Measurements from ENCODE around the gene CTBP2.
"Not testable (repeated sequence)": the region's sequence is repeated elsewhere in the genome, so short reads cannot be mapped to it uniquely, and the experiment has no call there.

CTBP2 gene

GRCh38 chr10:125060026-125060425 lies 100.3 kb downstream of the CTBP2 start:
- no peak overlapping the region for H3K27ac ChIP-seq (ENCODE audit: low read length)
- TF ChIP-seq EZH2 (optimal IDR thresholded peaks at IDR 0.05; ENCODE audit: low read depth, low read length) (no peak), EZH2phosphoT487 (IDR thresholded peaks at IDR 0.05; ENCODE audit: low read length) (no peak)
- TF ChIP-seq, protein P1, sequence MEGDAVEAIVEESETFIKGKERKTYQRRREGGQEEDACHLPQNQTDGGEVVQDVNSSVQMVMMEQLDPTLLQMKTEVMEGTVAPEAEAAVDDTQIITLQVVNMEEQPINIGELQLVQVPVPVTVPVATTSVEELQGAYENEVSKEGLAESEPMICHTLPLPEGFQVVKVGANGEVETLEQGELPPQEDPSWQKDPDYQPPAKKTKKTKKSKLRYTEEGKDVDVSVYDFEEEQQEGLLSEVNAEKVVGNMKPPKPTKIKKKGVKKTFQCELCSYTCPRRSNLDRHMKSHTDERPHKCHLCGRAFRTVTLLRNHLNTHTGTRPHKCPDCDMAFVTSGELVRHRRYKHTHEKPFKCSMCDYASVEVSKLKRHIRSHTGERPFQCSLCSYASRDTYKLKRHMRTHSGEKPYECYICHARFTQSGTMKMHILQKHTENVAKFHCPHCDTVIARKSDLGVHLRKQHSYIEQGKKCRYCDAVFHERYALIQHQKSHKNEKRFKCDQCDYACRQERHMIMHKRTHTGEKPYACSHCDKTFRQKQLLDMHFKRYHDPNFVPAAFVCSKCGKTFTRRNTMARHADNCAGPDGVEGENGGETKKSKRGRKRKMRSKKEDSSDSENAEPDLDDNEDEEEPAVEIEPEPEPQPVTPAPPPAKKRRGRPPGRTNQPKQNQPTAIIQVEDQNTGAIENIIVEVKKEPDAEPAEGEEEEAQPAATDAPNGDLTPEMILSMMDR (IDR thresholded peaks at IDR 0.05; ENCODE audit: low read length) = no peak
- H3K36me3 ChIP-seq (replicated peaks; ENCODE audit: insufficient read depth, low read length) = no peaks in the 10 kb centered on the region
- no peak overlapping the region for H3K9ac ChIP-seq (ENCODE audit: low read length)
- H3K9me3 ChIP-seq (replicated peaks; ENCODE audit: insufficient read depth, low read length) = no peaks in the 10 kb centered on the region
- no peaks in the 10 kb centered on the region; the same call in 1 of the 2 replicates for H4K20me1 ChIP-seq (ENCODE audit: insufficient read depth, low read length)
- H3K4me2 ChIP-seq (ENCODE audit: low read depth, low read length) = no peak overlapping the region
- peaks cover 92% of the 10 kb centered on the region for H3K27me3 ChIP-seq (replicated peaks; ENCODE audit: insufficient read depth, low read length)
- H3K4me1 ChIP-seq (ENCODE audit: low read length) = peaks cover 8% of the 10 kb centered on the region; the same call in 1 of the 2 replicates
- no peak overlapping the region for H3K4me3 ChIP-seq (ENCODE audit: low read length)
- H3K79me2 ChIP-seq (ENCODE audit: low read length) = no peaks in the 10 kb centered on the region
- no peak for DNase-seq
- H2AFZ ChIP-seq (ENCODE audit: low read length) = no peak overlapping the region
- H3K9me2 ChIP-seq (replicated peaks; ENCODE audit: insufficient read depth, low read length) = no peaks in the 10 kb centered on the region
- peaks cover 8% of the 10 kb centered on the region; the same call in 1 of the 2 replicates for H3F3A ChIP-seq (ENCODE audit: insufficient read depth, low read length)

DNA sequence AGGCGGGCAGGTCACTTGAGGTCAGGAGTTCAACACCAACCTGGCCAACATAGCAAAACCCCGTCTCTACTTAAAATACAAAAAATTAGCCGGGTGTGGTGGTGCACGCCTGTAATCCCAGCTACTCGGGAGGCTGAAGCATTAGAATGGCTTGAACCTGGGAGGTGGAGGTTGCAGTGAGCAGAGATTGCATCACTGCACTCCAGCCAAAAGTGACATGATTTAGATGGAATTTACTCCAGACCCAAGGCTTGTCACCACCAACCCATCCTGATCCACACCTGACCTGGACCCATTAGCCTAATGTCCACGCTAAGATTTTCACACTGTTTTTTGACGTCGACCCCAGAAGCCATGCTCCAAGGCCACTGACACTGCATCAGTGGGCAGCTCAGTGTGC lies 101.0 kb downstream of the CTBP2 start:
- H3K27ac ChIP-seq (ENCODE audit: low read length); H4K20me1 ChIP-seq (ENCODE audit: insufficient read depth, low read length); H3K4me3 ChIP-seq (ENCODE audit: low read length): not testable (repeated sequence)

GRCh38 chr10:125057158-125058001 lies 103.0 kb downstream of the CTBP2 start:
- H3K9me2 ChIP-seq (replicated peaks; ENCODE audit: insufficient read depth, low read length) = no peaks in the 10 kb centered on the region
- H3K36me3 ChIP-seq (replicated peaks; ENCODE audit: insufficient read depth, low read length) = no peaks in the 10 kb centered on the region
- TF ChIP-seq, protein P1 (IDR thresholded peaks at IDR 0.05; ENCODE audit: low read length) = no peak
- TF ChIP-seq EZH2phosphoT487 (IDR thresholded peaks at IDR 0.05; ENCODE audit: low read length) (no peak), EZH2 (optimal IDR thresholded peaks at IDR 0.05; ENCODE audit: low read depth, low read length) (no peak)
- H2AFZ ChIP-seq (ENCODE audit: low read length) = no peak overlapping the region
- no peak overlapping the region for H3K4me3 ChIP-seq (ENCODE audit: low read length)
- DNase-seq = peak; percentile 28
- H3K27ac ChIP-seq (ENCODE audit: low read length) = no peak overlapping the region
- H3K9me3 ChIP-seq (replicated peaks; ENCODE audit: insufficient read depth, low read length) = no peaks in the 10 kb centered on the region
- no peaks in the 10 kb centered on the region for H3F3A ChIP-seq (ENCODE audit: insufficient read depth, low read length)
- H3K4me2 ChIP-seq (ENCODE audit: low read depth, low read length) = no peak overlapping the region
- no peak overlapping the region for H3K9ac ChIP-seq (ENCODE audit: low read length)
- no peaks in the 10 kb centered on the region for H3K79me2 ChIP-seq (ENCODE audit: low read length)
- H3K27me3 ChIP-seq (replicated peaks; ENCODE audit: insufficient read depth, low read length) = peaks cover 98% of the 10 kb centered on the region
- no peaks in the 10 kb centered on the region for H4K20me1 ChIP-seq (ENCODE audit: insufficient read depth, low read length)
- H3K4me1 ChIP-seq (ENCODE audit: low read length) = no peaks in the 10 kb centered on the region

More for the DNA sequence above, 101.0 kb downstream of the CTBP2 start:
- H3K27me3 ChIP-seq (replicated peaks; ENCODE audit: insufficient read depth, low read length) = peaks cover 98% of the 10 kb centered on the region
- not testable (repeated sequence) for H3K4me1 ChIP-seq (ENCODE audit: low read length); H3K9ac ChIP-seq (ENCODE audit: low read length); H3K9me2 ChIP-seq (replicated peaks; ENCODE audit: insufficient read depth, low read length); H3K4me2 ChIP-seq (ENCODE audit: low read depth, low read length); DNase-seq; H3K79me2 ChIP-seq (ENCODE audit: low read length); H3F3A ChIP-seq (ENCODE audit: insufficient read depth, low read length); H2AFZ ChIP-seq (ENCODE audit: low read length); H3K36me3 ChIP-seq (replicated peaks; ENCODE audit: insufficient read depth, low read length); H3K9me3 ChIP-seq (replicated peaks; ENCODE audit: insufficient read depth, low read length)

All from MM.1S (cell line).